Activated T-cell treated with anti-CD3 and anti-CD28 coated beads, Interleukin-2, amount 50 U/mL, for 1 hour (primary cell): ENCODE measurements around the gene TMEM178A.

Experiments
- DNase-seq: peaks from one replicate; pipeline ENCODE4 v3.0.0-alpha.2; 2020

TMEM178A gene

GRCh38 chr2:39762448-39762847 lies 96.7 kb downstream of the TMEM178A start:
- no peak for DNase-seq
